ENCODE results near the gene PAX2. TPM values are rescaled to one million over a fixed set of nuclear protein-coding genes. Genes with fewer than 3 reads are reported as not detected.

The PAX2 gene
- total and polyA plus RNA-seq, 2 of the 8 experiments (the other 6 are each of a cell fraction or from before 2014, with no cell fraction given), result 0.02 TPM; not detected in 1

GRCh38 chr10:100713859-100714565 is 31.4 kb upstream of the PAX2 start:
- POLR2A ChIA-PET (ENCODE audit: partially characterized antibody), result interaction anchor here (0.6 to 1.3 kb wide), 3 partner anchors 9 to 151 kb away, joined by 3 to 7 read pairs (median 3); no protein-coding TSS in a partner anchor

More at GRCh38 chr10:100713859-100714565, 31.4 kb upstream of the PAX2 start:
- no peak overlapping the region for H2AK5ac ChIP-seq (ENCODE audit: low read depth, low read length)
- no peak overlapping the region for H3K27ac ChIP-seq (ENCODE audit: low read depth, low read length)
- H2AFZ ChIP-seq (ENCODE audit: low read length), result no peak overlapping the region; the same call in 1 of the 2 replicates
- H3K4me2 ChIP-seq (ENCODE audit: insufficient read depth in 1 of 2, low read depth in 2 of 2, low read length in 2 of 2), result peak overlapping the region; percentile 61 to 73
- no peaks in the 10 kb centered on the region for H3K79me1 ChIP-seq (ENCODE audit: low read depth, low read length)
- no peak for TF ChIP-seq BCL11A (IDR thresholded peaks at IDR 0.05; ENCODE audit: low read depth in 2 of 2, low read length in 2 of 2)
- no peak for TF ChIP-seq RAD21 (IDR thresholded peaks at IDR 0.05 in 1 of 2, conservative IDR thresholded peaks at IDR 0.05 in 1 of 2; ENCODE audit: low read depth in 2 of 2, low read length in 2 of 2)
- peak; percentile 22 for TF ChIP-seq KDM4A (IDR thresholded peaks at IDR 0.05; ENCODE audit: low read depth, low read length, severe bottlenecking)
- peak; percentile 36 for TF ChIP-seq RNF2 (IDR thresholded peaks at IDR 0.05; ENCODE audit: borderline replicate concordance, low read depth, low read length, missing control alignments, poor library complexity, severe bottlenecking)
- peak; percentile 63 for TF ChIP-seq SUZ12 (IDR thresholded peaks at IDR 0.05; ENCODE audit: low read length)
- TF ChIP-seq EZH2 (IDR thresholded peaks at IDR 0.05; ENCODE audit: low read depth, low read length, severe bottlenecking), result peak; percentile 67
- H3K36me3 ChIP-seq (ENCODE audit: control insufficient read depth in 2 of 4, insufficient read depth in 4 of 4, low read length in 3 of 4), result no peaks in the 10 kb centered on the region
- no peak overlapping the region for H3K18ac ChIP-seq (ENCODE audit: extremely low read depth, low read length)
- peaks cover 78 to 98% (median 93%) of the 10 kb centered on the region in 4 experiments for H3K27me3 ChIP-seq (replicated peaks in 1 of 4; ENCODE audit: control insufficient read depth in 3 of 4, extremely low read depth in 1 of 4, insufficient read depth in 3 of 4, low read length in 3 of 4)
- no peak overlapping the region for H3K23ac ChIP-seq (ENCODE audit: insufficient read length)
- H3K4me3 ChIP-seq (ENCODE audit: extremely low read depth in 1 of 4, insufficient read depth in 2 of 4, low read depth in 3 of 4, low read length in 4 of 4), result peak overlapping the region; percentile 23 to 58 (median 35); a peak in 5 of 8 replicates
- H3K4me1 ChIP-seq (replicated peaks in 1 of 4; ENCODE audit: control insufficient read depth in 3 of 4, insufficient read depth in 4 of 4, low read length in 3 of 4), result peaks cover 0 to 9% (median 5%) of the 10 kb centered on the region in 4 experiments; a peak in 5 of 7 replicates
- no peaks in the 10 kb centered on the region for H3K79me2 ChIP-seq (ENCODE audit: control insufficient read depth in 1 of 2, insufficient read depth in 2 of 2, low read length in 2 of 2)
- H3K23me2 ChIP-seq (ENCODE audit: low read depth, low read length), result peaks cover 14% of the 10 kb centered on the region; the same call in 1 of the 2 replicates
- no peak overlapping the region for H4K8ac ChIP-seq (ENCODE audit: extremely low read depth, insufficient read depth, low read length)
- no peak overlapping the region for H3K56ac ChIP-seq (replicated peaks; ENCODE audit: insufficient read length, low read depth, low read length)
- no peak overlapping the region for H2BK5ac ChIP-seq (ENCODE audit: low read depth, low read length)
- no peak overlapping the region for H2BK12ac ChIP-seq (ENCODE audit: low read depth, low read length)
- H3K14ac ChIP-seq (ENCODE audit: insufficient read length), result no peak overlapping the region
- H2BK15ac ChIP-seq (ENCODE audit: low read length), result no peak overlapping the region
- no peak overlapping the region for H4K5ac ChIP-seq (ENCODE audit: insufficient read length, low read depth, low read length)
- peaks cover 7% of the 10 kb centered on the region in 2 experiments for H4K20me1 ChIP-seq (replicated peaks in 1 of 2; ENCODE audit: control insufficient read depth in 1 of 2, insufficient read depth in 2 of 2, low read length in 2 of 2)
- WGBS, 2 experiments (ENCODE audit: extremely low coverage in 1 of 2, insufficient coverage in 1 of 2, insufficient read length in 1 of 2, insufficient replicate concordance in 2 of 2, low coverage in 1 of 2, low lambda C conversion rate in 2 of 2, missing lambda C conversion rate in 1 of 2), result 22% methylated on average over 9 of the region's 36 CpGs; no CpG with 5 or more reads in 1 of the 2 experiments
- no peaks in the 10 kb centered on the region for H3K9me3 ChIP-seq (ENCODE audit: insufficient read depth in 2 of 2, low read depth in 1 of 2, low read length in 1 of 2)
- DNase-seq (ENCODE audit: low read depth in 1 of 2, low spot score in 2 of 2) (no peak), FAIRE-seq (no peak)
- no peak overlapping the region for H2BK120ac ChIP-seq (replicated peaks; ENCODE audit: low read depth, low read length)
- no peak overlapping the region for H4K91ac ChIP-seq (replicated peaks; ENCODE audit: insufficient read length, low read length)
- CTCF ChIA-PET (ENCODE audit: partially characterized antibody), result interaction anchor here (0.8 to 5.7 kb wide), 9 partner anchors 9 to 186 kb away, joined by 3 to 44 read pairs (median 4); no protein-coding TSS in a partner anchor
- H2BK20ac ChIP-seq (ENCODE audit: low read length), result no peak overlapping the region
- no peak overlapping the region for H3K4ac ChIP-seq (replicated peaks; ENCODE audit: insufficient read length, low read depth, low read length)
- H3K9ac ChIP-seq (replicated peaks in 1 of 4; ENCODE audit: extremely low read depth in 1 of 4, low read depth in 3 of 4, low read length in 3 of 4), result no peak overlapping the region

Data from H1 (cell line).